ENCODE measurements around the gene PRPF40A. TPM values are rescaled to one million over a fixed set of nuclear protein-coding genes. Genes with fewer than 3 reads are reported as not detected.

Gene PRPF40A
- total RNA-seq, 1 donor from 2014 or later = 127 TPM

DNA sequence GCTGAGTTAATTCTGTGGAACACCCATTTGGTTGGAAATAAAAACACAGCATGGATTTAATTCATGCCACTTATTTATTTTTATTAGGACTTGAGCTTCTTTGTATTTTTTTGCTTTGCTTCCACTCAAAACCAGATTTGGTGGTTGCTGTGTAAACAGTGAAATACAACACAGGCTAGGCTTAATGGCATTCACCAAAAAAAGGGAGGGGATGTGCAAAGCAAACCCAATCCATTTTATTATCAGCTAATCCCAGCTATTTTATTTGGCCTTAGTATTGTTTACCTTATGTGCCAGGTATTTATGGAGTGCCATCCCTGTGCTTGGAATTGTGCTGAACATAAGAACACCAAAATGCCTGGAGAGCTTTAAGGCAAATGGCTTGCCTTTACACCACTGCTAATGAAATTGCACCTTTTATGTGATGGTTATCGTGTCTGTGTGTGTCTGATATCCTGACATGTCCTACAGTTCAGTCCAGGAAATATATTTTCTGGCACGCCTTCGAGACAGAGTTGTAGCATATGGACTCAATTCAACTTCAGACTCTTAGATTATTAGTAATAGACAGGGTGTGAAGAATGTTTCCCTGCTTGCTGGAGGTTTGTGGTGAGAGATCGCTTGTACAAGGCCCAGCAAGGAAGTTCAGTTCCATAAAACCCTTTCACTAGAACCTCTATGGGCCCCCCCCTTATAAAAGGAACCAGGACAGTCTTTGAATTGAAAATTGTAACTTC, 99.6 kb downstream of the PRPF40A start:
- DNase-seq = no peak

DNA sequence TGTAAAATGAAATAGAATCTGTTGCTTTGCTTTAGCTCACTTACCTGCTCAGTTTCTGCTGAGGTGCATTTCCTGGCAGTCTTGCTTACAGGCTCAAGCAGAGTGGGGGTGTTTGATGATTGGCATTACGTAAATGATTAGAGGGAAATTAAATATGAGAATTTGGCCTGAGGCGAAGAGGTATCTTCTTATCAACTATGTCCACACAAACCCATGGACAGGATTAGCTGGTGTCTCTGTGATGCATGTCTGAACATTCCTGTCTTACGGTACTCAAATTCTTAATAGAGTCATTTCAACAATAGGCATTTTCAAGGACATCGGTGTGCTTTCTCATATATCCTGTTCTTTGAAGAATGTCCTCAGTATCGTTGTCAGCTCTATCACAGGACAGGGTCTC, 102.1 kb downstream of the PRPF40A start:
- DNase-seq = no peak

DNA sequence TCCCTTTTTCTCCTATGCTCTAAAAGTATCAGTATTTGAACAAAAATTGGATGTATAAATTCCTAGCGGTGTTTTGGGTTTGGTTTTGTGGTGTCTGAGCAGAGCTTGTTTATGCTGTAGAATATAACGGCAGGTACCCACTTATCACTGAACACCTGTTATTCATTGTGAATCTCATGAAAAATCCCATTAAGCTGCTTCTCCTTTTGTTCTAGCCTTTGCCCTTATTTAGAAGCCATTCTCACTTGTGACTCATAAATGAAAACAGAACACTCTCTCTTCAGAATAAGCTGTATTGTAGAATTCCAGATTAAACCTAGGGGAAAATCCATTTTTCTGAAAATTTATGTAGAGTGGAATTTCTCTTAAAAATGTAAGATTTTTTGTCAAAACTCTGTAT, 104.0 kb downstream of the PRPF40A start:
- DNase-seq = no peak

DNA sequence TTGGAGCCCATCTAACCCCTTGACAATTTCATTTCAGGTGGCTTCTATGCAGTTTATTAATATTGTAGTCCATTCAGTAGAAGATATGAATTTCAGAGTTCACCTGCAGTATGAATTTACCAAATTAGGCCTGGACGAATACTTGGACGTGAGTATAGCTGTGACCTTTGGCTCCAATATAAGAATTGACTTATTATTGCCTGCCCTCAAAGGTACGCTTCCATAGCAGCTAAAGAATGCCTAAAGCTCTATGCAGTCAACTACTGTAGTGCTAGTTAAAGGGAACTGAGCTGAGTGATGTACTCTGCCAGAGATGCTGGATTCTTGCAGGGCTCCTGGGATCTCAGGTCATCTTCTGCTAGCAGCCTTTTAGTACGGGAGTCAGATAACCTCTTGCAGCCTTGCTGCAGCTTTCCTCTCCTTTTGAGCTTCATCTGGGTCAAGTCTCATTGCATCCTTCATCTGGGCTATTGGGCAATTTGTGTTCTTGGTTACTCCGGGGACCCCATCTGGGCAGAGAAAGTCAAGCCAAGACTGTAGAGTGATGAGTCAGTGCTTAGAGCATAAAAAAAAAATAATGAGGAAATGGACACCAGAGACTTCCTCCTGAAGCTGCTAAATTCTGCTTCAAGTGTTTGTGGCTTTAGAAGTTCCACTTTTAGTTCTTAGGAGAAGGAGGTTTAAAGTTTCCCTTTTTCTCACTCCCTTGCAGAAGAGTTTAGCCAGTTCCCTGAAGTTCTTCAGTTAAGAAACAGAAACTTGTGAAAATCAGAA, 105.6 kb downstream of the PRPF40A start:
- DNase-seq = no peak

DNA sequence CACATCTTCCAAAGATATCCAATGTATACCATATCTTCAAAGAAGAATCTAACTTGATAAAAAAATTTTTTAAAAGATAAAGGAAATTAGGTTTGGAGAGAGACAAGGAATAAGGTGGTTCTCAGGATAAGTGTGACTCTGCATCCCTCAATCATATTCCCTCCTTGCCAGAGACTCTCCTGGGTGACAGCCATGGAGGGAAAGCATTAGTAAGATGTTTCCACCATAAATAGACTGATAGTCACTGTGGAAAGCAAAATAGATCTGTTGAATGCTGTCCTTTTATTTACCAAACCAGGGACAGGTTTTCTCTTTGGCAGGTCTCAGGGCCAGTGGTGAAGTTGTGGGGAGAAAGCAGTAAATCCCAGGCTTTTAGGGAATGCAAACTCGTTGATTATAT, 107.6 kb downstream of the PRPF40A start:
- DNase-seq = no peak

DNA sequence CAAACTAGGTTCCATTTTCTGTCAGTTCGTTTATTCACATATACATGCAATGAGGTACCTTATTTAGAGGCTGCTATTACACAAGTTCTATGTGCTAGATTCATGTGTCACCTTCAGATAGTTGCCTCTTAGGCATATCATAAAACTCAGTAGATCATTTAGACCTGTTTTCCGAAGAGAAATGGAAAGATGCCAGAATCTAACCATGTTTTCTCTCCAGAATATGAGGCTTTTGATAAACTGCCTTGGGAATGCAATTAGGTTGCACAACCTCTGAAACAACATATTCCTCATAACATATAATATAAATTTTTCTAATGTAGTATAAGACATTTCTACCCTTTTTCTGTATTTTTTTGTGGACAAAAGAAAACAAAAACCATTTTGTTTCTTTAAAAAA, 108.1 kb downstream of the PRPF40A start:
- no peak for DNase-seq

DNA sequence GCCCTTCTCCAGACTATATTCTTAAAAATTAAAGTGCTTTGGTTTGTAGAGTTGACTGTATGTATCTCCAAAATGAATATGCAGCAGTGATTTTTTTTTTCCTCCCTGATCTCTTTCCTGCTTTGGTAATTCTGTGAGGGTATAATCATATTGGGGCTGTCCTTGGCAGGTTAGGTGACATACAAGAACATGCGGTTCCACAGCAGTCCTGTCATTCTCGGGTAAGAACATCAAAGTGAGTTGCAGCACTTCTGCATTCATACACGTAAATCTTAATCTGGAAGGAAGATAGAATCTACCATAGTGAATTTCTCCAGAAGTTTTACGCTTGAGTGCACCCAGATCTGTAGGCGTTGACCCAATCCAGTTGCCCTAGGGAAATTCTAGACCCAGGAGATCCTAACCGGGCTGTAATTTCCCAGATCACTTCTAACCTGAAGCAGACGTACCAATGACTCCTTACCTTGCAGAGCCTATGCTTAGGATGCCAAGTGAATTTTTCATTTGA, 109.4 kb downstream of the PRPF40A start:
- no peak for DNase-seq

DNA sequence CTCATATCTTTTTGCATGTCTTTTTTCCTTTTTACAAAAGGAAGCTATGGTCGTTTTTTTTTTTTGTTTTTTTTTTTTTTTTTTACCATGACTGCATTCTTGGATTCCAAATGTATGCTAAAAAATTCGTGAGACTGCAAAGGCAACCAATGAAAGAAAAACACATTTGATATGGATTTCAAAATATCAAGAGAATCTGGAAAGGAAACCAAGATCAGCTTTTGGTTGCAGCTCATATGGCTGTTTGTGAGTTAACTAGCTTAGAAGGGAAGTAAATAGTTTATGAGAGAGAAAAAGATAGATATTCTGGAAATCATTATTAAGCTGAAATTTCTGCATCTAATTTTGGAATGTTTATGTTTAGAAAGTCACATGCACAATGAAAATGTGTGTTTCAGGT, 110.3 kb downstream of the PRPF40A start:
- DNase-seq = no peak

DNA sequence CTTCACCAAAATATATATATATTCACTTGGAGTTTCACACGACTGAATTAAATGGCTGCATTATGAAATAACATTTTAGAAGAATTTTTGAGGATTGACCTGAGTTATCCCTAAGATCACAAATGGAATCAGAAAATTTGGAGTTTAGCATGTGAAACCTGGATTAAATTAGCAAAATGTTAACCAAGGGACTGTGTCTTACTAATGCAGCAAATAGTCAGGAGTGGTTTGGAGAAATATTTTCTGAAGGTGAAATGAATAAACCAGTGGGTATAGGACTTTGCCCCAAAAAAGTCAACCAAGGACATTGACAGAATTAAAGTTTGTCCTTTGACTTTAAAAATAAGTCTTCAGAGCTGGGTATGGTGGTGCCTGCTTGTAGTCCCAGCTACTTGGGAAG, 111.2 kb downstream of the PRPF40A start:
- no peak for DNase-seq

DNA sequence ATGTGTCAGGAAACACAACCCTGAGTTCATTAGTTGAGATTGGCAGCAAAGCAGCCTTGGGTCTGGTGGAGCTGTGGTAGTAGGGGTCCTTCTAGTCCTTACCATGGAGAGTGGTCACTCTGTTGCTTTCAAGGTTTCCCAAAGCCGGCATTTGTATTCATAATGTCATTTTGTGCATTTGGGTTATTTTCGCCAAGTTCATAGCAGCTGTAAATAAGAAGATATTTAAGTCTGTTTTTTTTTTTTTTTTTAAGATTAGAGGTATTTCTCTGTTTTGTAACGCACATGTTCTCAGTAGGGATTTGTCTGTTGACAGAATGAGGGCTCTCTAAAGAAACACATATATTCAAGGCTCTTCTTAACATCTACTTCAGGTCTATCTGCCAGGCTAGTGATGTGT, 114.1 kb downstream of the PRPF40A start:
- no peak for DNase-seq

DNA sequence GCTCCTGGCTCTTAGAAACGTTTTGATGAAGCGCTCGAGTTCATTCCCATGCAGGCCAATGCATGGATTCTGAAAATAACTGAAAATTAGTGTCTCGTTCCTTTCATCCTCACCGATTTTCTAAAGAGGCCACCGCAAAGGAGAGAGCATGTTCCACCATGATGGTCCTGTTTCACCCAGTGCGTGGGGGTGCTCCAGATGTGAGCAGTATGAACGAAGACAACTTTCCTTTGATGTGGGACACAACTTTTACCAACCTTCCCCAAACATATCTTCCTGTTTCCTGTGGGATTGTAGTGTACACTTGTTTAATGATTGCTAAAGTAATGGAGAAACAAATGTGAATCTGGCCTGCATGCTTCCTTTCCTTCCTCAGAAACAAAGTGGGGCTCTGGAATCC, 114.5 kb downstream of the PRPF40A start:
- DNase-seq = no peak

Other genes with a start within 250 kb of the PRPF40A start
- 38.2 TPM for gene ARL6IP6, start 1.2 kb upstream of the PRPF40A start, total RNA-seq

Measured in occipital lobe (tissue), 2 donors.